Central memory CD4-positive, alpha-beta T cell (primary cell): ENCODE results near the gene ANAPC7.
"Not testable (repeated sequence)": the region's sequence is repeated elsewhere in the genome, so short reads cannot be mapped to it uniquely, and the experiment has no call there.

Experiments used
- DNase-seq: peaks from one replicate; pipeline ENCODE4 v3.0.0; 2022

ANAPC7 gene

GRCh38 chr12:110345963-110346362 is 57.5 kb downstream of the ANAPC7 start:
- no peak for DNase-seq

DNA sequence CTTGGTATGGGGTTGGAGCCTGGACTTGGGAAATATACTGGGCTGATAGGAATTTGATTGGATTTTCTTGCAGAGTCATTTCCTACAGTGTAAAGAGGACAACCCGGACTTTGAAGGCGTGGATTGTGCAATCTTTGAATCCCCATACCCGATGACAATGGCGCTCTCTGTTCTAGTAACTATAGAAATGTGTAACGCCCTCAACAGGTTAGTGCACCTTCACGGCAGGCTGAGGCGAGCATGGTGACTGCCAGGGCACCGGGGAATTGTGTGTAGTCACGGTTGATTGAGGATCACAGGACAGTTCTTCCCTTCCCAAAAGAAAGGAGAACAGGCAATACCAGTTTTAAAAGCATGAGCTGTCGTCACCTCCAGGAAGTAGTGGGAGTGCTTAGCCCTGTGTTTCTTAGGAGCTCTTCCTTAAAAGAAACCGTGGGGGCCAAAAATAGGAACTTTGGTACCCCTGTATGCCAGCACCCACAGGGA is 58.3 kb downstream of the ANAPC7 start:
- no peak for DNase-seq

GRCh38 chr12:110344657-110345056 is 58.9 kb downstream of the ANAPC7 start:
- DNase-seq = no peak

GRCh38 chr12:110343736-110344555 is 59.6 kb downstream of the ANAPC7 start:
- no peak for DNase-seq

- DNase-seq = no peak
These were observed 60.4 kb downstream of the ANAPC7 start for GRCh38 chr12:110343114-110343513.

GRCh38 chr12:110342157-110342556 is 61.4 kb downstream of the ANAPC7 start:
- no peak for DNase-seq

GRCh38 chr12:110340706-110341105 is 62.8 kb downstream of the ANAPC7 start:
- DNase-seq = no peak

DNA sequence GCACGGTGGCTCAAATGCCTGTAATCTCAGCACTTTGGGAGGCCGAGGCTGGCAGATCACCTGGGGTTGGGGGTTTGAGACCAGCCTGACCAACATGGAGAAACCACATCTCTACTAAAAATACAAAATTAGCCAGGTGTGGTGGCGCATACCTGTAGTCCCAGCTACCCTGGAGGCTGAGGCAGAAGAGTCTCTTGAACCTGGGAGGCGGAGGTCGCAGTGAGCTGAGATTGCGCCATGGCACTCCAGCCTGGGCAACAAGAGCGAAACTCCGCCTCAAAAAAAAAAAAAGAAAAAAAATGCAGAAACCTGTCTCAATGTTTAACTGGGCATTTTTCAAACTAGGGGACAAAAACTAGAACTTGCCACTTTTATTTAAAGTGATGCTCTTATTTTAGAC is 63.2 kb downstream of the ANAPC7 start:
- not testable (repeated sequence) for DNase-seq

- no peak for DNase-seq
These were observed 64.1 kb downstream of the ANAPC7 start for GRCh38 chr12:110339184-110339952.

GRCh38 chr12:110338754-110339153 is 64.8 kb downstream of the ANAPC7 start:
- no peak for DNase-seq

- DNase-seq = no peak
These were observed 65.4 kb downstream of the ANAPC7 start for GRCh38 chr12:110337912-110338710.

- no peak for DNase-seq
These were observed 67.9 kb downstream of the ANAPC7 start for GRCh38 chr12:110335481-110336045.

DNA sequence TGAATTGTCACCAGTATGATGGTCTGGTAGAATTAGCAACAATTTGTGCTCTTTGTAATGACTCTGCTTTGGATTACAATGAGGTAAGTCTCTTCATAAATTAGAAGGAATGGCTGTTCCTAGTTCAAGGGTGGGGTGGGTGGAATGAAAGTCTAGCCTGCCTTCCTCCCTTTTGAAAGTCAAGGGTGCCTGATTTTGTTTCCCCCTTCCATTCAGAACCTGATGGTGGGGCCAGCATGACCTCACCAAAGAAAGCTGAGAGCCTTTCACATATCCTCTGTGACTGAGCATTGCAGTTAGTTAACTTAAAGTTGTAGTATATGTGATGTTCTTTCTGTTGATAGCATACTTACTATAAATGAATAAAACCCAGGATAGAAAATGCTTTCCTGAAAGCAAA is 70.3 kb downstream of the ANAPC7 start:
- no peak for DNase-seq

GRCh38 chr12:110330544-110330943 is 73.0 kb downstream of the ANAPC7 start:
- no peak for DNase-seq

DNA sequence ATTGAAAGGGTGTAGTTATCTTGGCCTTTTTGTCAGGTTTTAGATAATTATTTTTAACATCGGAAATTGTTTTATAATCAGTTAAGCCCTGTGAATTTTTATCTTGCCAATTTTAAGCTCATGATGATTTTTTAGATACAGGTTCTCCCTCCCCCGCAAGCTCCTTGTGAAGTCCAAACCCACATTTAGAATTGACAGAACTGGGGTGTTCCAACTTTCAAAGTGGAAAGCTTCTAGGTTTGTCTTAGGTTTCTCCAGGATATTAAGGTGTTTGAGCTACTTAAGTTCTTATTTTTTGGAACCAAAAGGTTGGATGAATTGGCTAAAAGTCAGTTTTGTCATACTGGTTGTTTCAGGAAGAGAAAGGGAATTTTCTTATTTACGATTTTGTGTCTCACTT is 73.4 kb downstream of the ANAPC7 start:
- no peak for DNase-seq

DNA sequence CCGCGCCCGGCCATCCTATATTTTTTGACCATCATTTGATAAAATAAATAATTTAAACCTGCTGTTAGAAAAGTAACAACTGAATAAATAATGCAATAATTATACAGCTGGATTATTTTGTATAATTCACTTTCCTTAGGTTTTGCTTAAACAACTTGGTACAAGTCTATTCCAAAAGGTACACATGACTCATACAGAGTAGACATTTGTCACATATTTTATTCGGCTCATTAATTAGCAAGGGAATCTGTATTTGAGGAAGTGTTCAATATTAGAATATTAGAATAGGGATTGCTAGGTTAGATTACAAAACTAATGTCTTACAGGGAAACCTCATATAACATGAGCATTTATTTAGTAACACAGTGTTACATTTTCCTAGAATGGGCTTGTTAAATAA is 73.8 kb downstream of the ANAPC7 start:
- DNase-seq = no peak
